Activated CD4-positive, alpha-beta T cell treated with anti-CD3 and anti-CD28 coated beads, Interleukin-10, Interleukin-2, amounts not matched to agents 100 ng/mL and 50 ng/mL, durations not matched to agents 16 hours and 8 hours (primary cell): ENCODE data around the gene PNMA1.

Experiments
- DNase-seq: peaks from one replicate; pipeline ENCODE4 v3.0.0-alpha.2; 2020

Gene PNMA1

DNA sequence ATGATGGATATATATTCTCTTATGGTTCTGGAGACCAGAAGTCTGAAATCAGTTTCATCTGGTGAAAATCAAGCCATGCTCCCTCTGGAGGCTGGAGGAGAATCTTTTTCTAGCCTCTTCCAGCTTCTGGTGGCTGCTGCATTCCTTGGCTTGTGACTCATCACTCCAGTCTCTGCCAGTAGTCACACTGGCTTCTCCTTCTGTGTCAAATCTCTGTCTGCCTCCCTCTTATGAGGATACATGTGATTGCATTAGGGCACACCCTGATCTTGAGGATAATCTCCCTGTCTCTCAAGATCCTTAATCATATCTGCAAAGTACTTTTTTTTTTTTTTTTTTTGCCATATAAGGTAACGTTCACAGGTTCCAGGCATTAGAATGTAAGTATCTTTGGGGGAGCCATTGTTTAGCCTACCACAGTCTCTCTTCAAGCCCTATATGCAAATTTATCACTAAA, 51.7 kb downstream of the PNMA1 start:
- DNase-seq: no peak

DNA sequence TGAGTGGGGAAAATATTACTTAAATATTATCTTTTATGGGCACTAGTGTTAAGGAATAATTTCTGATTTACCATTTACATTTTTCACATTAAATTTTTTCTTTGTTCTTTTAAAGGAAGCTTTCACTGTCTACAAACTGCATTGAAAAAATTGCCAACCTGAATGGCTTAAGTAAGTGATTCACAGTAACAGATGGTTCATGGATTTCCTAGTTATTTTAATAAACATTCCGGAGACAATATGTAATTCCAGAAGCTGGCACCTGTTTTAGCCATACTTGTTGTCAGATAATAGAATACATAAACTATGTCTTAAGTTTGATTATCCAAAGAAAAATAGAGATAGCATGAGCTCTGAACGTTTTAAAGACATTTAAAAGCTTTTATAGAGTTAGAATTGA, 52.3 kb downstream of the PNMA1 start:
- DNase-seq: no peak
